ENCODE measurements around the gene FMNL2.

- TF ChIP-seq, protein P1, sequence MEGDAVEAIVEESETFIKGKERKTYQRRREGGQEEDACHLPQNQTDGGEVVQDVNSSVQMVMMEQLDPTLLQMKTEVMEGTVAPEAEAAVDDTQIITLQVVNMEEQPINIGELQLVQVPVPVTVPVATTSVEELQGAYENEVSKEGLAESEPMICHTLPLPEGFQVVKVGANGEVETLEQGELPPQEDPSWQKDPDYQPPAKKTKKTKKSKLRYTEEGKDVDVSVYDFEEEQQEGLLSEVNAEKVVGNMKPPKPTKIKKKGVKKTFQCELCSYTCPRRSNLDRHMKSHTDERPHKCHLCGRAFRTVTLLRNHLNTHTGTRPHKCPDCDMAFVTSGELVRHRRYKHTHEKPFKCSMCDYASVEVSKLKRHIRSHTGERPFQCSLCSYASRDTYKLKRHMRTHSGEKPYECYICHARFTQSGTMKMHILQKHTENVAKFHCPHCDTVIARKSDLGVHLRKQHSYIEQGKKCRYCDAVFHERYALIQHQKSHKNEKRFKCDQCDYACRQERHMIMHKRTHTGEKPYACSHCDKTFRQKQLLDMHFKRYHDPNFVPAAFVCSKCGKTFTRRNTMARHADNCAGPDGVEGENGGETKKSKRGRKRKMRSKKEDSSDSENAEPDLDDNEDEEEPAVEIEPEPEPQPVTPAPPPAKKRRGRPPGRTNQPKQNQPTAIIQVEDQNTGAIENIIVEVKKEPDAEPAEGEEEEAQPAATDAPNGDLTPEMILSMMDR (conservative IDR thresholded peaks at IDR 0.05; ENCODE audit: low read depth in 2 of 2): no peak
- TF ChIP-seq EZH2 (IDR thresholded peaks at IDR 0.05; ENCODE audit: low read depth, unreplicated experiment): no peak
- TF ChIP-seq, protein P2, sequence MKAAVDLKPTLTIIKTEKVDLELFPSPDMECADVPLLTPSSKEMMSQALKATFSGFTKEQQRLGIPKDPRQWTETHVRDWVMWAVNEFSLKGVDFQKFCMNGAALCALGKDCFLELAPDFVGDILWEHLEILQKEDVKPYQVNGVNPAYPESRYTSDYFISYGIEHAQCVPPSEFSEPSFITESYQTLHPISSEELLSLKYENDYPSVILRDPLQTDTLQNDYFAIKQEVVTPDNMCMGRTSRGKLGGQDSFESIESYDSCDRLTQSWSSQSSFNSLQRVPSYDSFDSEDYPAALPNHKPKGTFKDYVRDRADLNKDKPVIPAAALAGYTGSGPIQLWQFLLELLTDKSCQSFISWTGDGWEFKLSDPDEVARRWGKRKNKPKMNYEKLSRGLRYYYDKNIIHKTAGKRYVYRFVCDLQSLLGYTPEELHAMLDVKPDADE (IDR thresholded peaks at IDR 0.05): no peak
Measured at GRCh38 chr2:152460567-152460966, 125.6 kb downstream of the FMNL2 start.
